Suprapubic skin (tissue), 4 donors: ENCODE results near the gene TRMT2A. TPM values are rescaled to one million over a fixed set of nuclear protein-coding genes. Genes with fewer than 3 reads are reported as not detected.

ENCODE experiments used
- DNase-seq, 2 donors: peaks; one replicate each; pipeline ENCODE4 v3.0.0-alpha.2; 2019; ENCODE audit warnings: low spot score in 2 of 2
- H3K27ac ChIP-seq: fragments of 200-600 bp; sonication (generic); one replicate; pipeline ENCODE4 v1.5.1; 2019
- H3K27me3 ChIP-seq: fragments of 200-600 bp; sonication (generic); one replicate; pipeline ENCODE4 v1.5.1; 2019
- H3K36me3 ChIP-seq: fragments of 200-600 bp; sonication (generic); one replicate; pipeline ENCODE4 v1.5.1; 2019
- H3K4me1 ChIP-seq: fragments of 200-600 bp; sonication (generic); one replicate; pipeline ENCODE4 v1.5.1; 2019
- H3K4me3 ChIP-seq: fragments of 200-600 bp; sonication (generic); one replicate; pipeline ENCODE4 v1.5.1; 2019; ENCODE audit warnings: mild to moderate bottlenecking
- H3K9me3 ChIP-seq: fragments of 200-600 bp; sonication (generic); one replicate; pipeline ENCODE4 v1.5.1; 2019
- CTCF ChIP-seq, 2 donors: fragments of 200-600 bp in 1 of 2; fragments of 450-650 bp in 1 of 2; sonication (generic) in 1 of 2; IDR thresholded peaks; one replicate each; pipeline ENCODE4 v1.5.1; 2016 to 2019; ENCODE audit warnings: antibody characterized with exemption in 2 of 2, mild to moderate bottlenecking in 1 of 2, moderate library complexity in 1 of 2
- EP300 ChIP-seq: sonication (generic); formaldehyde crosslinking; IDR thresholded peaks from one replicate; pipeline ENCODE4 v1.6.1; 2017; ENCODE audit warnings: antibody characterized with exemption
- POLR2A ChIP-seq, 2 donors: fragments of 450-650 bp; IDR thresholded peaks; one replicate each; pipeline ENCODE4 v1.6.1; 2017; ENCODE audit warnings: antibody characterized with exemption in 2 of 2, mild to moderate bottlenecking in 2 of 2, moderate library complexity in 2 of 2
- POLR2AphosphoS5 ChIP-seq, 3 donors: sonication (generic); formaldehyde crosslinking; IDR thresholded peaks; one replicate each; pipeline ENCODE4 v1.6.1; 2017; ENCODE audit warnings: antibody characterized with exemption in 3 of 3
- WGBS: methylation state at CpG from one replicate; pipeline ENCODE4 v1.1.5; 2018; 5-methylcytosine and 5-hydroxymethylcytosine counted together
- total RNA-seq, 4 donors: library from RNA; depleted of rRNA; stranded (reverse); fragments of >200 nt; gene quantifications; one replicate each; pipeline ENCODE4 v1.1.0, GENCODE V29; 2016

Gene TRMT2A, protein sequence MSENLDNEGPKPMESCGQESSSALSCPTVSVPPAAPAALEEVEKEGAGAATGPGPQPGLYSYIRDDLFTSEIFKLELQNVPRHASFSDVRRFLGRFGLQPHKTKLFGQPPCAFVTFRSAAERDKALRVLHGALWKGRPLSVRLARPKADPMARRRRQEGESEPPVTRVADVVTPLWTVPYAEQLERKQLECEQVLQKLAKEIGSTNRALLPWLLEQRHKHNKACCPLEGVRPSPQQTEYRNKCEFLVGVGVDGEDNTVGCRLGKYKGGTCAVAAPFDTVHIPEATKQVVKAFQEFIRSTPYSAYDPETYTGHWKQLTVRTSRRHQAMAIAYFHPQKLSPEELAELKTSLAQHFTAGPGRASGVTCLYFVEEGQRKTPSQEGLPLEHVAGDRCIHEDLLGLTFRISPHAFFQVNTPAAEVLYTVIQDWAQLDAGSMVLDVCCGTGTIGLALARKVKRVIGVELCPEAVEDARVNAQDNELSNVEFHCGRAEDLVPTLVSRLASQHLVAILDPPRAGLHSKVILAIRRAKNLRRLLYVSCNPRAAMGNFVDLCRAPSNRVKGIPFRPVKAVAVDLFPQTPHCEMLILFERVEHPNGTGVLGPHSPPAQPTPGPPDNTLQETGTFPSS
- 10 to 100 TPM; 52.0 to 98.6 (median 55.7) TPM for total RNA-seq

- H3K36me3 ChIP-seq: peaks cover 69% of the 10 kb centered on the region
- H3K9me3 ChIP-seq: no peaks in the 10 kb centered on the region
- DNase-seq: peak; percentile 98 to 99
- peak within 1 kb of the TSS; percentile 83 for H3K4me3 ChIP-seq
- H3K4me1 ChIP-seq: peaks cover 38% of the 10 kb centered on the region
- H3K27ac ChIP-seq: peak within 1 kb of the TSS; percentile 88
- no peaks in the 10 kb centered on the region for H3K27me3 ChIP-seq
- WGBS: 0% methylated on average over 16 of the region's 88 CpGs
- TF ChIP-seq POLR2A (IDR thresholded peaks at IDR 0.05) (peak in 1 of 2 donors; percentile 51), POLR2AphosphoS5 (IDR thresholded peaks at IDR 0.05) (peak in 2 of 3 donors; percentile 76 to 91), EP300 (no peak), CTCF (IDR thresholded peaks at IDR 0.05) (peak in 1 of 2 donors; percentile 10)
These were observed at the start of gene TRMT2A for GRCh38 chr22:20116951-20117632. Gene TRMT2A (minus strand): TSS chr22:20117226. CDS start chr22:20116906, 320 bp downstream.

- no peak for DNase-seq
- Histone ChIP-seq H3K27ac (no peak overlapping the region), H3K27me3 (no peaks in the 10 kb centered on the region), H3K9me3 (no peaks in the 10 kb centered on the region), H3K36me3 (no peaks in the 10 kb centered on the region), H3K4me1 (no peaks in the 10 kb centered on the region), H3K4me3 (no peak overlapping the region)
- 92% methylated on average over 3 of the region's 9 CpGs for WGBS
- no peak for TF ChIP-seq POLR2A (IDR thresholded peaks at IDR 0.05)
These were observed 49.7 kb upstream of the TRMT2A start for GRCh38 chr22:20166703-20167102.

GRCh38 chr22:20165913-20166312 is 48.9 kb upstream of the TRMT2A start:
- no peaks in the 10 kb centered on the region for H3K9me3 ChIP-seq
- H3K27ac ChIP-seq: no peak overlapping the region
- TF ChIP-seq POLR2AphosphoS5 (IDR thresholded peaks at IDR 0.05) (no peak), CTCF (IDR thresholded peaks at IDR 0.05) (no peak), EP300 (no peak), POLR2A (IDR thresholded peaks at IDR 0.05) (no peak)
- H3K27me3 ChIP-seq: no peaks in the 10 kb centered on the region
- H3K4me3 ChIP-seq: no peak overlapping the region
- WGBS: 83% methylated on average over 4 of the region's 7 CpGs
- H3K36me3 ChIP-seq: no peaks in the 10 kb centered on the region
- no peaks in the 10 kb centered on the region for H3K4me1 ChIP-seq
- no peak for DNase-seq

GRCh38 chr22:20165421-20165820 is 48.4 kb upstream of the TRMT2A start:
- TF ChIP-seq EP300 (no peak), CTCF (IDR thresholded peaks at IDR 0.05) (no peak), POLR2AphosphoS5 (IDR thresholded peaks at IDR 0.05) (no peak), POLR2A (IDR thresholded peaks at IDR 0.05) (no peak)
- no peak overlapping the region for H3K27ac ChIP-seq
- H3K36me3 ChIP-seq: no peaks in the 10 kb centered on the region
- H3K4me1 ChIP-seq: no peaks in the 10 kb centered on the region
- WGBS: 88% methylated on average over 3 of the region's 12 CpGs
- H3K27me3 ChIP-seq: no peaks in the 10 kb centered on the region
- H3K4me3 ChIP-seq: no peak overlapping the region
- no peaks in the 10 kb centered on the region for H3K9me3 ChIP-seq
- no peak for DNase-seq

- Histone ChIP-seq H3K4me3 (no peak overlapping the region), H3K36me3 (no peaks in the 10 kb centered on the region), H3K4me1 (no peaks in the 10 kb centered on the region), H3K27me3 (no peaks in the 10 kb centered on the region), H3K9me3 (no peaks in the 10 kb centered on the region), H3K27ac (no peak overlapping the region)
- TF ChIP-seq CTCF (IDR thresholded peaks at IDR 0.05): no peak
- TF ChIP-seq POLR2AphosphoS5 (IDR thresholded peaks at IDR 0.05): no peak
- TF ChIP-seq POLR2A (IDR thresholded peaks at IDR 0.05): no peak
- TF ChIP-seq EP300: no peak
- DNase-seq: no peak
- 100% methylated on average over 1 of the region's 11 CpGs for WGBS
These were observed 47.8 kb upstream of the TRMT2A start for GRCh38 chr22:20164863-20165262.
